MCF 10A (cell line): ENCODE measurements around the gene USH1C. TPM values are rescaled to one million over a fixed set of nuclear protein-coding genes. Genes with fewer than 3 reads are reported as not detected.

Experiments used
- BruUV-seq: library from RNA; stranded (reverse); fragments of 400-500 nt; replicated peaks from 2 replicates; lab custom pipeline; 2021; lab: Mats Ljungman, UMichigan
- CTCF ChIA-PET: fragments of 300-600 bp; sonication (Branson Sonifier 250); formaldehyde crosslinking; extraction: SDS; loops from one replicate; lab custom pipeline; 2021; ENCODE audit warnings: antibody characterized with exemption, inconsistent platforms; lab: Yijun Ruan, JAX
- POLR2A ChIA-PET: fragments of 300-600, 350-650 bp; sonication (Branson Sonifier 250); formaldehyde crosslinking; extraction: SDS; loops from one replicate; lab custom pipeline; 2020; ENCODE audit warnings: antibody characterized with exemption, inconsistent platforms; lab: Yijun Ruan, JAX
- DNase-seq: peaks from one replicate; pipeline ENCODE4 v3.0.0-alpha.2; 2018; ENCODE audit not compliant: unreplicated experiment
- H3K27ac Mint-ChIP-seq: one replicate; pipeline ENCODE4 v1.8.0; 2022; ENCODE audit warnings: mild to moderate bottlenecking, low read depth, mixed read lengths; ENCODE audit not compliant: unreplicated experiment
- H3K27me3 Mint-ChIP-seq: one replicate; pipeline ENCODE4 v1.8.0; 2022; ENCODE audit warnings: mixed read lengths; ENCODE audit not compliant: insufficient read depth, unreplicated experiment
- H3K36me3 Mint-ChIP-seq: one replicate; pipeline ENCODE4 v1.8.0; 2022; ENCODE audit warnings: mild to moderate bottlenecking, moderate library complexity, mixed read lengths; ENCODE audit not compliant: insufficient read depth, unreplicated experiment
- H3K4me1 Mint-ChIP-seq: one replicate; pipeline ENCODE4 v1.8.0; 2022; ENCODE audit warnings: mixed read lengths; ENCODE audit not compliant: insufficient read depth, unreplicated experiment
- H3K4me3 Mint-ChIP-seq: one replicate; pipeline ENCODE4 v1.8.0; 2022; ENCODE audit warnings: mild to moderate bottlenecking, moderate library complexity, mixed read lengths; ENCODE audit not compliant: unreplicated experiment
- H3K9me3 Mint-ChIP-seq: one replicate; pipeline ENCODE4 v1.8.0; 2022; ENCODE audit warnings: mixed read lengths; ENCODE audit not compliant: unreplicated experiment
- intact Hi-C: fragments of 100-400 bp; cut with micrococcal nuclease; formaldehyde crosslinking; loops from 2 replicates; pipeline ENCODE4 v1.14.1; 2022
- total RNA-seq: library from RNA; stranded (reverse); gene quantifications from 2 replicates; pipeline ENCODE4 v1.2.3, GENCODE V29; 2022
- TF ChIP-seq, protein P1 (sequence below): fragments of 200-600 bp; IDR thresholded peaks from one replicate; pipeline ENCODE4 v1.8.0; 2022; ENCODE audit warnings: antibody characterized with exemption, mild to moderate bottlenecking; ENCODE audit not compliant: unreplicated experiment

Gene USH1C
- total RNA-seq, 1 experiment from 2014 or later: not detected

DNA sequence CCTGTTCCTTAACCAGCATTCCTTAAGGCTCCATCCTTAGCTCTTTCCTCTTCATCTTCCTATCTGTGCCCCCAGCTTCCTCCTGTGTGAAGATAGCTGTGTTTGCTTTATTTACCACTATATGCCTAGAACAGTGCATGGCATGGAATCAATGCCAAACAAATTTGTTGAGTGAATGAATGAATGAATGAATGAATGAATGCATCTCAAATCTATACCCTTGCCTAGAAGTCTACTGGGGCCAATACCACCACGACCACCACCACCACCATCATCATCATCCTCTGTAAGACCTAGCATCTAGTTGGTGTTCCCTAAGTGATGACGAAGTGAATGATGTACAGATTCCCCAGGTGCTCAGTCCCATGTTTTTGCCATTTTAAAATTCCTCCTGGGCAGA is 2.0 kb upstream of the USH1C start:
- intact Hi-C loops: no loop called here

GRCh38 chr11:17543574-17544180 is 539 bp downstream of the USH1C start:
- Mint-ChIP-seq H3K4me1 (no peaks in the 10 kb centered on the region), H3K27me3 (peaks cover 51% of the 10 kb centered on the region), H3K27ac (no peak overlapping the region), H3K4me3 (no peak overlapping the region), H3K36me3 (no peaks in the 10 kb centered on the region), H3K9me3 (no peaks in the 10 kb centered on the region)
- CTCF ChIA-PET: interaction anchor here (0.7 to 2.8 kb wide), 4 partner anchors 16 to 160 kb away, joined by 3 to 13 read pairs (median 6); no protein-coding TSS in a partner anchor
- no peak for DNase-seq
- POLR2A ChIA-PET: no interaction called here
- TF ChIP-seq, protein P1, sequence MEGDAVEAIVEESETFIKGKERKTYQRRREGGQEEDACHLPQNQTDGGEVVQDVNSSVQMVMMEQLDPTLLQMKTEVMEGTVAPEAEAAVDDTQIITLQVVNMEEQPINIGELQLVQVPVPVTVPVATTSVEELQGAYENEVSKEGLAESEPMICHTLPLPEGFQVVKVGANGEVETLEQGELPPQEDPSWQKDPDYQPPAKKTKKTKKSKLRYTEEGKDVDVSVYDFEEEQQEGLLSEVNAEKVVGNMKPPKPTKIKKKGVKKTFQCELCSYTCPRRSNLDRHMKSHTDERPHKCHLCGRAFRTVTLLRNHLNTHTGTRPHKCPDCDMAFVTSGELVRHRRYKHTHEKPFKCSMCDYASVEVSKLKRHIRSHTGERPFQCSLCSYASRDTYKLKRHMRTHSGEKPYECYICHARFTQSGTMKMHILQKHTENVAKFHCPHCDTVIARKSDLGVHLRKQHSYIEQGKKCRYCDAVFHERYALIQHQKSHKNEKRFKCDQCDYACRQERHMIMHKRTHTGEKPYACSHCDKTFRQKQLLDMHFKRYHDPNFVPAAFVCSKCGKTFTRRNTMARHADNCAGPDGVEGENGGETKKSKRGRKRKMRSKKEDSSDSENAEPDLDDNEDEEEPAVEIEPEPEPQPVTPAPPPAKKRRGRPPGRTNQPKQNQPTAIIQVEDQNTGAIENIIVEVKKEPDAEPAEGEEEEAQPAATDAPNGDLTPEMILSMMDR: no peak
- no TSS peak for BruUV-seq
- intact Hi-C loops: no loop called here

More for the DNA sequence above, 2.0 kb upstream of the USH1C start:
- no peak for DNase-seq
- peaks cover 25% of the 10 kb centered on the region for H3K27me3 Mint-ChIP-seq
- no peak overlapping the region for H3K4me3 Mint-ChIP-seq
- no peaks in the 10 kb centered on the region for H3K36me3 Mint-ChIP-seq
- ChIA-PET POLR2A (no interaction called here), CTCF (interaction anchor here (1.9 to 2.5 kb wide), 2 partner anchors 18 to 162 kb away, joined by 6 to 13 read pairs; no protein-coding TSS in a partner anchor)
- BruUV-seq: no TSS peak
- H3K27ac Mint-ChIP-seq: no peak overlapping the region
- H3K9me3 Mint-ChIP-seq: no peaks in the 10 kb centered on the region
- TF ChIP-seq, protein P1: no peak
- no peaks in the 10 kb centered on the region for H3K4me1 Mint-ChIP-seq

DNA sequence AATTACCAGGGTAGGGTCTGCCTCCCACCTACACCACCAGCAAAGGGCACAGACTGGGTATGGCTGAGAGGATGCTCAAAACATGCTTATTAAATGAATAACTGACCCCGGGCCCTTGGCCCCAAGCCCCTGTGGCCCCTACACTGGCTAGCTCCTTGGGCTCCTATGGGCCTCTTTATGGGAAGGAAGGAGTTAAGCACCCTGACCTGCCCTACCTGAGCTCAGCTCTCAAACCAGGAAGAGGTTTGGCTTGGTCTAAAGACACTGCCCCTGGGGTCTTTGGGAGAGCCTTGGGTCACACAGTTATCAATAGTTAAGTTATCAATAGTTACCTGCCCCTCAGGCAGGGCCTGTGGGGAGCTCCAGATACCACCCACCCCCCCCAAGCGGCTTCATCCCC is 1.2 kb downstream of the USH1C start:
- TF ChIP-seq, protein P1: no peak
- H3K36me3 Mint-ChIP-seq: no peaks in the 10 kb centered on the region
- H3K4me1 Mint-ChIP-seq: no peaks in the 10 kb centered on the region
- POLR2A ChIA-PET: no interaction called here
- intact Hi-C loops: no loop called here
- no peak for DNase-seq
- CTCF ChIA-PET: interaction anchor here (0.7 to 2.8 kb wide), 7 partner anchors 15 to 187 kb away, joined by 3 to 13 read pairs (median 4); no protein-coding TSS in a partner anchor
- no peak overlapping the region for H3K27ac Mint-ChIP-seq
- BruUV-seq: no TSS peak
- no peak overlapping the region for H3K4me3 Mint-ChIP-seq
- H3K27me3 Mint-ChIP-seq: peaks cover 51% of the 10 kb centered on the region
- no peaks in the 10 kb centered on the region for H3K9me3 Mint-ChIP-seq

DNA sequence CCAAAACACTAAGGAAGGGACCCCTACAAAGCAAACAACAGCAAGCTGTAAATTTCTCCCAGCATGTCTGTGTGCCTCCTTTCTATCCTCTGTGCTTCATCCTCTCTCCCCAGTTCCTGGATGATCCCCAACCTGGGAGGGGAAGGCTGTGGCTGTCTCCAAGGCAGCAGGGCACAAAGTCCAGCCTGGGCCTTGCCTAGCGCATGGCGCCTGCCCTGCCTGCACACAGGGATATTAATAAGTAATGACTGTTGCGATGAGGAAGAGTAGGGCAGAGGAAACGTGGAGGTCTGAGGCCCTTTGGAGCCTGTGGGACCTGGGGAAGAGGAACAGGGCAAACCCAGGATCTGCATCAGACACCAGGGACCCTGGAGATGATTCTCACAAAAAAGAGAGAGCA is 2.0 kb downstream of the USH1C start:
- Mint-ChIP-seq H3K27ac (no peak overlapping the region), H3K9me3 (no peaks in the 10 kb centered on the region), H3K27me3 (peaks cover 51% of the 10 kb centered on the region), H3K4me1 (no peaks in the 10 kb centered on the region), H3K36me3 (no peaks in the 10 kb centered on the region), H3K4me3 (no peak overlapping the region)
- CTCF ChIA-PET: interaction anchor here (1.2 to 2.8 kb wide), 5 partner anchors 14 to 188 kb away, joined by 3 to 13 read pairs (median 4); no protein-coding TSS in a partner anchor
- no TSS peak for BruUV-seq
- intact Hi-C loops: no loop called here
- DNase-seq: no peak
- POLR2A ChIA-PET: no interaction called here
- TF ChIP-seq, protein P1: no peak
